NCI-H524 (cell line): ENCODE measurements around the gene JADE2.
"Not testable (repeated sequence)": the region's sequence is repeated elsewhere in the genome, so short reads cannot be mapped to it uniquely, and the experiment has no call there.

ENCODE experiments used
- DNase-seq, 2 experiments: peaks; one replicate each; lab custom pipeline; 2025; lab: John Stamatoyannopoulos, UW

JADE2 gene

GRCh38 chr5:134551901-134552300, 26.4 kb downstream of the JADE2 start:
- DNase-seq: no peak

GRCh38 chr5:134552301-134552700, 26.8 kb downstream of the JADE2 start:
- no peak for DNase-seq

GRCh38 chr5:134552716-134553115, 27.2 kb downstream of the JADE2 start:
- DNase-seq: not testable (repeated sequence)

GRCh38 chr5:134553821-134554267, 28.4 kb downstream of the JADE2 start:
- DNase-seq: no peak

GRCh38 chr5:134554319-134555222, 29.1 kb downstream of the JADE2 start:
- peak in 1 of 2 experiments; percentile 3 for DNase-seq

- DNase-seq: peak in 1 of 2 experiments; percentile 13
These were observed 29.9 kb downstream of the JADE2 start for GRCh38 chr5:134555223-134555889.

- DNase-seq: peak; percentile 91 to 95
These were observed 30.4 kb downstream of the JADE2 start for GRCh38 chr5:134555890-134556311.

GRCh38 chr5:134556588-134556987, 31.1 kb downstream of the JADE2 start:
- not testable (repeated sequence) for DNase-seq

- DNase-seq: no peak
These were observed 31.5 kb downstream of the JADE2 start for GRCh38 chr5:134556994-134557393.

- DNase-seq: no peak
These were observed 34.2 kb downstream of the JADE2 start for GRCh38 chr5:134559672-134560071.

GRCh38 chr5:134560698-134561097, 35.2 kb downstream of the JADE2 start:
- no peak for DNase-seq

GRCh38 chr5:134561871-134562296, 36.4 kb downstream of the JADE2 start:
- peak in 1 of 2 experiments; percentile 28 for DNase-seq

- DNase-seq: no peak
These were observed 37.8 kb downstream of the JADE2 start for GRCh38 chr5:134563221-134563620.

- no peak for DNase-seq
These were observed 38.5 kb downstream of the JADE2 start for GRCh38 chr5:134563962-134564361.

- DNase-seq: no peak
These were observed 38.9 kb downstream of the JADE2 start for GRCh38 chr5:134564396-134564795.

- DNase-seq: no peak
These were observed 40.6 kb downstream of the JADE2 start for GRCh38 chr5:134565791-134566740.

- no peak for DNase-seq
These were observed 41.3 kb downstream of the JADE2 start for GRCh38 chr5:134566741-134567221.

GRCh38 chr5:134567641-134568336, 42.3 kb downstream of the JADE2 start:
- no peak for DNase-seq

- DNase-seq: no peak
These were observed 42.8 kb downstream of the JADE2 start for GRCh38 chr5:134568337-134568700.

- no peak for DNase-seq
These were observed 43.6 kb downstream of the JADE2 start for GRCh38 chr5:134568761-134569695.
